GM12874 (cell line): ENCODE results near the gene ANXA3.

Experiments used
- CTCF ChIP-seq: IDR thresholded peaks from 2 replicates; pipeline ENCODE4 v1.5.1; 2011; ENCODE audit warnings: low read depth, mild to moderate bottlenecking, control low read depth, low read length, moderate library complexity; ENCODE audit not compliant: insufficient read depth

Gene ANXA3

GRCh38 chr4:78653655-78654054, 102.1 kb downstream of the ANXA3 start:
- TF ChIP-seq CTCF: no peak

DNA sequence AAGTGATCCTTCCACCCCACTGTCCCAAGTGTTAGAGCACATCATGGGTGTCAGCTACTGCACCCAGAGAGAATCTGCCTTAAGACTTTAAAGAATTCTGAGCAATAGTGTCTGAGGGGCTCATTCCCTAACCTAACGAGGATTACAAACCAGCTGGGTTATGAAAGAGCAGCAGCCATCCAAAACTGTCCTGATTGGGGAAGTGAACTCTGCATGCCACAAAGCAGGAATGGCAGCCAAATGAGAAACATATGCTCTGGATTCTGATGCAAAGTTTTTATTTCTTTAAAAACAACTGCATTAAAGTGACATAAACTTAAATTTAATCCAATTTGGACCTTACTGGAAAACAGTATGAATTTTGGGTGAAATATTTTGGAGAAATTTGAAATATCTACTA, 103.2 kb downstream of the ANXA3 start:
- no peak for TF ChIP-seq CTCF

GRCh38 chr4:78656968-78657445, 105.4 kb downstream of the ANXA3 start:
- no peak for TF ChIP-seq CTCF

GRCh38 chr4:78659264-78659663, 107.7 kb downstream of the ANXA3 start:
- no peak for TF ChIP-seq CTCF

DNA sequence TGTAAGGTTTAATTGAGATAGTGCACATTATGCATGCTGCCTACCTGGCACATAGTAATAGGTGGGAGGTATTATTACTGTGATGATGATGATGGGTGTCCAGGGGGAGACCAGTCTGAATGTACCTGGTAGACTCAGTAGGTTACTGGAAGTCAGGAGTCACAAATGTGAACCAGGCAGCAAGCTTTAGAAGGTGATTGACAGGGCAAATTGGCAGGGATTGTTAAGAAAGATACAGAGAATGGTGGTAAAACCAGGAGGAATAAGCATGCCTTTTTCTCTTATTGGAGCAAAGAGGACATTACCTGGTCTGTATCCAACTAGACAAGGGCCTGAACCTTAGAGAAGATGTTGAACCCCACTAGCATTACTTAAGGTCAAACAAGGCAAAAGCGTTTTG, 108.1 kb downstream of the ANXA3 start:
- TF ChIP-seq CTCF: no peak
